ENCODE data around the gene MICAL2.
A peak's percentile ranks its signal among the peaks of the same experiment; 100 is the strongest.

Gene MICAL2

DNA sequence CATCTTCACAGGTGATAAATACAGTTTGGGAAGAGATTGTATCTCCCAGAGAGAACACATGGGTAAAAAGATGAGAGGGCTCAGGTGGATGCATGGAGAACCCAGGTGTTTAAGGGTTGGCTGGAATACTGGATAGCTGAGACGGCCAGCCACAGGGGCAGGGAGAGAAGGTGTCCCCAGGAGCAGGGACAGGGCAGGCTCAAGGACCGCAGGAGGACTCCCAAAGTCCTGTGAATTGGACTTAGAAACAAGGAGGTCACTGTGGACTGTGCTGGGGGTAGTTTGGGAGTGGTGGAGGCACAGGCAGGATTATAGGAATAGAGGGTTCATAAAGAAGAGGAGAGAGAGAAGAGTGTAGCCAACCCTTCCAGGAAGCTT, 163.2 kb downstream of the MICAL2 start:
- no peak for DNase-seq (ENCODE audit: low spot score)

GRCh38 chr11:12274056-12274455, 163.7 kb downstream of the MICAL2 start:
- DNase-seq (ENCODE audit: low spot score): no peak

GRCh38 chr11:12274558-12275197, 164.3 kb downstream of the MICAL2 start:
- DNase-seq (ENCODE audit: low spot score): no peak

DNA sequence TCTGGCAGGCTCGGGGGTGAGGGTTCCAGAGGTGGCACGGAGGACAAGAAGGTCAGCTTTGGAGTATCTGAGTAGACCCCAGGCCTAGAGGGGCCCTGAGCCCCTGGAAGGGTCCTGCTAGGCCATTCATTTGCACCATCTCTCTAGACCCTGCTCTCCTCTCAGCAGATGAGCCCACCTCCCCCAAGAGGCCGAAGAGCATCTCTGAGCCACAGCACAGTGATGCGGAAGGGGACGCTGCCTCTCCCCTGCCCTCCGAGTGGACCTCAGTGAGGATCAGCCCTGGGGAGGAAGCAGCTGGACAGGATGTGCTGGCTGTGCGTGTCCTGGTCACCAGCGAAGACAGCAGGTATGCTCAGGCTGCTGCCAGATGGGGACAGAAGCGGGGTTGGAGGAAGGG, 165.4 kb downstream of the MICAL2 start:
- no peak for DNase-seq (ENCODE audit: low spot score)

GRCh38 chr11:12276356-12276755, 166.0 kb downstream of the MICAL2 start:
- no peak for DNase-seq (ENCODE audit: low spot score)

GRCh38 chr11:12276831-12277475, 166.6 kb downstream of the MICAL2 start:
- no peak for DNase-seq (ENCODE audit: low spot score)

- DNase-seq (ENCODE audit: low spot score): no peak
These were observed 168.6 kb downstream of the MICAL2 start for GRCh38 chr11:12278766-12279671.

- DNase-seq (ENCODE audit: low spot score): no peak
These were observed 169.3 kb downstream of the MICAL2 start for GRCh38 chr11:12279672-12280108.

DNA sequence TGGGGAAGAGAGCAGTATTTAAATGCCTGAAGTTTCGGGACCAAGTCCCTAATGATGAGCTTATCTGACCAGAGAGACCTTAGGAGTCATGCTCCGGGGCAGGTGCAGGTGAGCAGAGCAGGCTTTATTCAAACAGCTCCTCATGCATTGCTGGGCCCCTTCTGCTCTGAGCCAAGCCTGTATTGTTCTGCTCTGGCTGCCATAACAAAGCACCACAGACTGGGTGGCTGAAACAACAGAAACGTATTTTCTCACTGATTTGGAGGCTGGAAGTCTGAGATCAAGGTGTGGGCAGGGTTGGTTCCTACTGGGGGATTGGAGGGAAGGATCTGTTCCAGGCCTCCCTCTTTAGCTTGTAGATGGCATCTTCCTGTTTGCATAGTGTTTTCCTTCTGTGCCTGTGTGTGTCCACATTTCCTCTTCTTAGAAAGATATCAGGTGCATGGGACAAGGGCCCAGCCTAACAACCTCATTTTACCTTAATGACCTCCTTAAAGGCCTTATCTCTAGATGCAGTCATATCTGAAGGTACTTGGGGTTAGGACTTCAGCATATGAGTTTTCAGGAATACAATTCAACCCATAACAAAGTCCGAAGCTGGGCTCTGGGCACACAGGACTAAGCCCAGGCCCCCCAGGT, 169.9 kb downstream of the MICAL2 start:
- DNase-seq (ENCODE audit: low spot score): no peak

DNA sequence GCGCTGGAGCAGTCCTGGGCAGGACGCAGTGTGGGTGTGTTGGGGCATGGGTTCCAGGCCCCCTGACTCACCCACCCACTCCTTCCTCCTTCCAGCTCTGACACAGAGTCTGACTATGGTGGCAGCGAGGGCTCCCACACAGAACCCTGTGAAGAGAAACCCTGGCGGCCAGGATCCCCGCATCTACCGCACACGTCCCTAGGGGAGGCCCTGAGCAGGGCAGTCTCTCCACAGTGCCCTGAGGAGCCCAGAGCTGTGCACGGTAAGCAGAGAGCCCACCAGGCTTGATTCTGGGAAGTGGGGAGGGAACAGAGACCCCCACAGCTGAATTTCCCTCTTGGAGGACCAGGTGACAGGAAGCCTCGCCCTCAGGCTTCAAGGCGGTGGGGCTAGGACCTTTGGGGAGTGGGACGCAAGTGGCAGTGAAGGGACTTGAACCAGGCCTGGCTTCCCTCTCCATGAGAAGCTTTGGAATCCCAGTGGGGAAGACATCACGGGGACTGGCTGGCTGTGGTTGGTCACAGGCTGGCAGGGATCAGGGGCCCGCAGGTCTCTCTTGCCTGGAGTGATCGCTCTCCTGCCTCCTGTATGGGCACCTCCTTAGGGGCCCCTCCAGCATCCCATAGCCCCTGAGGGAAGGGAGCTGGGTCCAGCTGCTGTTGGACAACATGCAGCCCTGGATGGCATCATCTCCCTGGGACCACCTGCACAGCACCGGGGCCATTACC, 170.6 kb downstream of the MICAL2 start:
- DNase-seq (ENCODE audit: low spot score): no peak

GRCh38 chr11:12281571-12282478, 171.4 kb downstream of the MICAL2 start:
- peak; percentile 79 for DNase-seq (ENCODE audit: low spot score)

- DNase-seq (ENCODE audit: low spot score): no peak
These were observed 172.3 kb downstream of the MICAL2 start for GRCh38 chr11:12282676-12283075.

DNA sequence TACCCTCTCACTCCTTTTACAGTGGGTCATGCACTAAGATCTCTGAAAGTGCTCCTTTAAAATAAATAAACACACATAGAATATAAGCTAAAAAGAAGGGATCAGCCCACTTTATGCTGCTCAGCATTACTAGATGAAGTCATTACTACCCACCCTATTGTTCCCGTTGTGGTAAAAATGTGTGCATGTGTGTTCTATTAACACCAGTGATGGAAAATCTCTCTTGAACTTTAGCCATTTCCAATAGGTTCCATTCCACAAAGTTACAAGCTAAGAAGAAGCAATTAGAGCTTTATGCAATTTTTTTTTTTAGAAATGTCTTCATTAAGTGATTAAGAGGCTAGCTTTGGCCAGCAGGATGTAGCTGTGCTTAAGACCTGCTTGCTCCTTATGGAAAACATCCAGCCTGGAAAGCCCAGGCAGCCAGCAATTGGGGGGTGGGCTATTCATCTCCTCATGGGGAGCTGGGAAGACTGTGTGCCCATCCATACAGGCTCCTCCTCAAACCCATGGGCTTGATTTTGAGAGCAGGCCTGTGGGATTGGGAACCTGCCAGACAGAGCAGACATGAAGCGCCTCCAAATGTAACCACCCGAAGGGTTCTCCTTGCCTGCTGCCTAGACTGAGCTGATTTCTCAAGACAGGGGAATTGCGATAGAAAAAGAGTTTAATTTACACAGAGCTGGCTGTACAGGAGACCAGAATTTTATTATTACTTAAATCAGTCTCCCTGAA, 174.1 kb downstream of the MICAL2 start:
- no peak for DNase-seq (ENCODE audit: low spot score)

GRCh38 chr11:12285106-12285505, 174.7 kb downstream of the MICAL2 start:
- no peak for DNase-seq (ENCODE audit: low spot score)

DNA sequence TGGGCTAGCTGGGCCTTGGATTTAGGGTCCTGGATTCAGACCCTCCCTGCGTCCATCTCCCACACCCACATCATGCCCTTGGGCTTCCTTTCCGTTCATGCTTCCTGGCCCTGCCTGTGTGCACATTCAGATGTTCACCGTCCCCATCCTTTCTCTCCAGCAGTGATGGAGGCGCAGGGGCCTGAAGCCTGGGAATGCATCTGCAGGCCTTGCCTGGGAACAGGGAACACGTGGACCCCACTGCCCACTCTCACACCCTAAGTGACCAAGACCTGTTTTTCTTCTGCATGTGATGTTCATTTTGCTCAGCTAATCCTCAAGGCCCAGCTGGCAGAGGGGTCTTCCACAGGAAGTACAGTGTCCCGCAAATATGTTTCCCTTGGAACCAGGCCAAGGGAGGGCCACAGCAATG, 175.4 kb downstream of the MICAL2 start:
- no peak for DNase-seq (ENCODE audit: low spot score)

DNA sequence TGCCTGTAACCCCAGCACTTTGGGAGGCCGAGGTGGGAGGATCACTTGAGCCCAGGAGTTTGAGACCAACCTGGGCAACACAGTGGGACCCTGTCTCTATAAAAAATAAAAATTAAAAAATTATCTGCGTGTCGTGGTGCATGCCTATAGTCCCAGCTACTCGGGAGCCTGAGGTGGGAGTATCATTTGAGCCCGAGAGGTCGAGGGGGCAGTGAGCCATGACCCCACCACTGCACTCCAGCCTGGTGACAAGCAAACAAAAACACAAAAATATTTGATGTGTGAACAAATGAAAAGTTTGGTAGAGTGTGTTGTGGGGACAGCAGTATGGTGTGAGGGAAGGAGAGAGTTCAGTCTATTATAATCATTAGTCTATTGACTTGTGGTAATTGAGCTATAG, 176.2 kb downstream of the MICAL2 start:
- DNase-seq (ENCODE audit: low spot score): no peak

DNA sequence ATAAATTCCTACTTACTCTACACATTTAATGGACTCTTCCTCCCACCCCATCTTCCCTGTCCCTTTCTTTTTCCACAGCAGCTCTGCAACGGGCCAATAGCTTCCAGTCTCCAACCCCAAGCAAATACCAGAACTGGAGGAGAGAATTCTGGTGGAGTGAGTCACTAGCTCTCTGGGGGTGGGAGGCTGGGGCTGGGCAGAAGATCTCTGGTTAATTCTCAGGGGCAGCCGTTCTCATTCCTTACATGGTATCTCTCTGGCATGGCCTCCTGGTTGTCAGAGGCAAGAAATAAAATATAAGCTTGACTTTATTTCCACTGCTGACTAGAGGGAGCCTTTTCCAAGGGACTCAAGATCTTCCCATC, 176.6 kb downstream of the MICAL2 start:
- peak; percentile 70 for DNase-seq (ENCODE audit: low spot score)

- peak; percentile 91 for DNase-seq (ENCODE audit: low spot score)
These were observed 177.2 kb downstream of the MICAL2 start for GRCh38 chr11:12287374-12288211.
